Upper lobe of right lung (tissue), 1 donor: Measurements from ENCODE around the gene FEZ2. TPM values are rescaled to one million over a fixed set of nuclear protein-coding genes. Genes with fewer than 3 reads are reported as not detected.

Experiments
- ATAC-seq: fragments of 200-7000 bp; cut with Tn5 transposase; one replicate; pipeline ENCODE4 v1.9.1; 2020; ENCODE audit warnings: mild to moderate bottlenecking, moderate library complexity
- DNase-seq: peaks from one replicate; pipeline ENCODE4 v3.0.0-alpha.2; 2020
- H3K27ac ChIP-seq: fragments of 200-600 bp; one replicate; pipeline ENCODE4 v1.8.0; 2022
- H3K27me3 ChIP-seq: fragments of 200-600 bp; one replicate; pipeline ENCODE4 v1.8.0; 2022; ENCODE audit warnings: mild to moderate bottlenecking
- H3K36me3 ChIP-seq: fragments of 200-600 bp; one replicate; pipeline ENCODE4 v1.8.0; 2022
- H3K4me1 ChIP-seq: fragments of 200-600 bp; one replicate; pipeline ENCODE4 v1.8.0; 2022
- H3K4me3 ChIP-seq: fragments of 200-600 bp; one replicate; pipeline ENCODE4 v1.8.0; 2022; ENCODE audit warnings: mild to moderate bottlenecking
- H3K9me3 ChIP-seq: fragments of 200-600 bp; one replicate; pipeline ENCODE4 v1.8.0; 2022
- intact Hi-C: fragments of 100-400 bp; cut with DNase I; formaldehyde crosslinking; loops from one replicate; pipeline ENCODE4 v1.11.0; 2022
- total RNA-seq: library from RNA; stranded (reverse); fragmentation: NEBNext Ultra II Directional; extraction: Animal tissue kit (Norgen Biotek cat#: 25700); gene quantifications from one replicate; pipeline ENCODE4 v1.2.1, GENCODE V29; 2021
- TF ChIP-seq, protein P1 (sequence below): fragments of 200-600 bp; IDR thresholded peaks from one replicate; pipeline ENCODE4 v1.8.0; 2022; ENCODE audit warnings: antibody characterized with exemption
- donor health status: DM: no; HTN: yes; CAD: no; lungs with severe emphysema.

Gene FEZ2
- total RNA-seq, 1 donor from 2014 or later: 47.1 TPM

DNA sequence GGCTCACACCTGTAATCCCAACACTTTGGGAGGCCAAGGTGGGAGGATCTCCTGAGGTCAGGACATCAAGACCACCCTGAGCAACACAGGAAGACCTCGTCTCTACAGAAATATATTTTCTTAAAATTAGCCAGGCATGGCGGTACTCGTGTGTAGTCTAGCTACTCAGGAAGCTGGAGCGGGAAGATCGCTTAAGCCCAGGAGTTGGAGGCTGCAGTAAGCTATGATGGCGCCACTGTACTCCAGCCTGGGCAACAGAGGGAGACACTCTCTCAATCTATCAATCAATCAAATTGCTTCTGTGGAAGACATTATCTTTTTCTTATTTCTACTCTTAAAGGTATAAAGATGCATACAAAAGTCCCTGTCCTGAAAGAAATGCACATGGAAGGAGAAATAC, 11.3 kb downstream of the FEZ2 start:
- Histone ChIP-seq H3K27me3 (no peaks in the 10 kb centered on the region), H3K4me1 (no peaks in the 10 kb centered on the region), H3K27ac (no peak overlapping the region), H3K4me3 (no peak overlapping the region), H3K9me3 (no peaks in the 10 kb centered on the region), H3K36me3 (peaks cover 65% of the 10 kb centered on the region)
- intact Hi-C loops: no loop called here
- TF ChIP-seq, protein P1, sequence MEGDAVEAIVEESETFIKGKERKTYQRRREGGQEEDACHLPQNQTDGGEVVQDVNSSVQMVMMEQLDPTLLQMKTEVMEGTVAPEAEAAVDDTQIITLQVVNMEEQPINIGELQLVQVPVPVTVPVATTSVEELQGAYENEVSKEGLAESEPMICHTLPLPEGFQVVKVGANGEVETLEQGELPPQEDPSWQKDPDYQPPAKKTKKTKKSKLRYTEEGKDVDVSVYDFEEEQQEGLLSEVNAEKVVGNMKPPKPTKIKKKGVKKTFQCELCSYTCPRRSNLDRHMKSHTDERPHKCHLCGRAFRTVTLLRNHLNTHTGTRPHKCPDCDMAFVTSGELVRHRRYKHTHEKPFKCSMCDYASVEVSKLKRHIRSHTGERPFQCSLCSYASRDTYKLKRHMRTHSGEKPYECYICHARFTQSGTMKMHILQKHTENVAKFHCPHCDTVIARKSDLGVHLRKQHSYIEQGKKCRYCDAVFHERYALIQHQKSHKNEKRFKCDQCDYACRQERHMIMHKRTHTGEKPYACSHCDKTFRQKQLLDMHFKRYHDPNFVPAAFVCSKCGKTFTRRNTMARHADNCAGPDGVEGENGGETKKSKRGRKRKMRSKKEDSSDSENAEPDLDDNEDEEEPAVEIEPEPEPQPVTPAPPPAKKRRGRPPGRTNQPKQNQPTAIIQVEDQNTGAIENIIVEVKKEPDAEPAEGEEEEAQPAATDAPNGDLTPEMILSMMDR: no peak
- ATAC-seq (no peak), DNase-seq (no peak)

DNA sequence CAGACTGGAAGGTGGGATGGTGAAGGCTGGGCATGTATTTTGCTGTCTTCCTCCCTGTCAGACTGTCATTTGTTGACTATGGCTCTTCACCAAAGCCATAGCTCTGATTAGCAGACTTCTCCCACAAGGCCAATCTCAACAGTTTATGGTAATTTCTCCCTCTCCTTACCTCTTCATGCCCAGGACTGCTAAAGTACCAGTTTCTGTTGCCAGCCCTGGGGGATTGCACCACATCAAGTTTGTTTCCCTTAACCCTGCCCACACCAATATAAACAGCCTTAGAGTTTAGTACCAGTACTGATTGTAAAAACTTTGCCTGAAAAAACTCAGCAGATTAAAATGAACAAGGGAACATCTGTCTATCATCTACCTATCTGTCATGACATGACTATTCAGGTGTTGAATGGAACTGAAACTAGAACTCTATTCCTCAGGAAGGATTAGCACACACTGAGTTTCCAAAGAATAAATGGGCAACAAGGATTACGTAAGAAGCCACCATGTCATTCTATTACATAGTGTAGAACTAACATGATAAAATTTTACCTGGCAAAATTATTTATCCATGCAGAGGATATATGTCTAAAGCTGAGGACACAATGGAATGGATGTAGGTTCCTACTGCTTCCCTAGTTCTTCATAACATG, 13.7 kb downstream of the FEZ2 start:
- ATAC-seq: peak; percentile 77
- peaks cover 75% of the 10 kb centered on the region for H3K36me3 ChIP-seq
- intact Hi-C loops: no loop called here
- no peaks in the 10 kb centered on the region for H3K9me3 ChIP-seq
- no peak overlapping the region for H3K27ac ChIP-seq
- TF ChIP-seq, protein P1: no peak
- H3K27me3 ChIP-seq: no peaks in the 10 kb centered on the region
- no peak for DNase-seq
- no peak overlapping the region for H3K4me3 ChIP-seq
- no peaks in the 10 kb centered on the region for H3K4me1 ChIP-seq

DNA sequence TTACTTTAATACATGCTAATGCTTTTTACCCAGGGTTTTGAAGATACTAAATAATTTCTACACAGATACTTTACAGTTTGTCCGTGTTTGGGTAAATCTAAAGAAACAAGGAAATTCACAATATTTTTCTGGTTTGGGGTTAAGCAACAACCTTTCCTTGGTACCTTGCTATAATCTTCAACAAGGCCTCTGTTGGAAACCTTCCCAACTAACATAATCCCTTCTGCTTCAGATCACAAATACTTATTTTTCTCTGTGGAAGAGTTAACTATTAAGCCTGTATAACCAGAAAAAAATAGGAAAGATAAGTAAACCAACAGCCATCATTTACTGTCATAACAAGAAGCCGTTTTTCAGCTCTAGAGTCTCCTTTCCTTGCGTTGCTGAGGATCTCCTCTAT, 15.0 kb downstream of the FEZ2 start:
- TF ChIP-seq, protein P1: no peak
- DNase-seq: no peak
- no peak overlapping the region for H3K4me3 ChIP-seq
- H3K4me1 ChIP-seq: no peaks in the 10 kb centered on the region
- no peak overlapping the region for H3K27ac ChIP-seq
- H3K36me3 ChIP-seq: peaks cover 83% of the 10 kb centered on the region
- H3K9me3 ChIP-seq: no peaks in the 10 kb centered on the region
- no peak for ATAC-seq
- no peaks in the 10 kb centered on the region for H3K27me3 ChIP-seq
- intact Hi-C loops: no loop called here

- H3K36me3 ChIP-seq: peaks cover 83% of the 10 kb centered on the region
- H3K4me1 ChIP-seq: no peaks in the 10 kb centered on the region
- ATAC-seq (no peak), DNase-seq (no peak)
- no peaks in the 10 kb centered on the region for H3K27me3 ChIP-seq
- intact Hi-C loops: no loop called here
- H3K9me3 ChIP-seq: no peaks in the 10 kb centered on the region
- no peak overlapping the region for H3K4me3 ChIP-seq
- TF ChIP-seq, protein P1: no peak
- H3K27ac ChIP-seq: no peak overlapping the region
These were observed 15.4 kb downstream of the FEZ2 start for GRCh38 chr2:36582538-36582937.

GRCh38 chr2:36579297-36579664, 18.7 kb downstream of the FEZ2 start:
- Histone ChIP-seq H3K4me3 (no peak overlapping the region), H3K9me3 (no peaks in the 10 kb centered on the region), H3K36me3 (peaks cover 76% of the 10 kb centered on the region), H3K4me1 (peaks cover 3% of the 10 kb centered on the region), H3K27me3 (no peaks in the 10 kb centered on the region), H3K27ac (no peak overlapping the region)
- intact Hi-C loops: no loop called here
- ATAC-seq (peak; percentile 12), DNase-seq (no peak)
- TF ChIP-seq, protein P1: no peak
